Neural progenitor cell (in vitro differentiated cells): ENCODE results near the gene REXO5. TPM values are rescaled to one million over a fixed set of nuclear protein-coding genes. Genes with fewer than 3 reads are reported as not detected.
"Not testable (repeated sequence)": the region's sequence is repeated elsewhere in the genome, so short reads cannot be mapped to it uniquely, and the experiment has no call there.

ENCODE experiments used
- DNase-seq: peaks from one replicate; pipeline ENCODE4 v3.0.0-alpha.2; 2016; ENCODE audit warnings: low spot score
- H2AFZ ChIP-seq: fragments of 200-600 bp; sonication (generic); replicated peaks from 2 replicates; pipeline ENCODE4 v1.6.1; 2016; ENCODE audit warnings: antibody characterized with exemption
- H3F3A ChIP-seq: fragments of 200-600 bp; sonication (generic); 2 replicates; pipeline ENCODE4 v1.6.1; 2016; ENCODE audit warnings: antibody characterized with exemption, low read depth
- H3K27ac ChIP-seq: fragments of 200-600 bp; sonication (generic); 2 replicates; pipeline ENCODE4 v1.5.1; 2016; ENCODE audit warnings: mild to moderate bottlenecking
- H3K27me3 ChIP-seq: fragments of 200-600 bp; sonication (generic); 2 replicates; pipeline ENCODE4 v1.6.1; 2016; ENCODE audit warnings: mild to moderate bottlenecking, moderate library complexity
- H3K36me3 ChIP-seq: fragments of 200-600 bp; sonication (generic); 2 replicates; pipeline ENCODE4 v1.5.1; 2016
- H3K4me1 ChIP-seq: fragments of 200-600 bp; sonication (generic); 2 replicates; pipeline ENCODE4 v1.6.1; 2016; ENCODE audit warnings: mixed run types
- H3K4me2 ChIP-seq: fragments of 200-600 bp; sonication (generic); 2 replicates; pipeline ENCODE4 v1.6.1; 2016
- H3K4me3 ChIP-seq: fragments of 200-600 bp; sonication (generic); 2 replicates; pipeline ENCODE4 v1.5.1; 2016
- H3K79me2 ChIP-seq: fragments of 200-600 bp; sonication (generic); 2 replicates; pipeline ENCODE4 v1.6.1; 2016; ENCODE audit warnings: low read depth
- H3K9ac ChIP-seq: fragments of 200-600 bp; sonication (generic); 2 replicates; pipeline ENCODE4 v1.6.1; 2016
- H3K9me3 ChIP-seq: fragments of 200-600 bp; sonication (generic); 2 replicates; pipeline ENCODE4 v1.5.1; 2016; ENCODE audit warnings: low read depth
- H4K20me1 ChIP-seq: fragments of 200-600 bp; sonication (generic); 2 replicates; pipeline ENCODE4 v1.6.1; 2016; ENCODE audit warnings: low read depth
- H3K27ac Mint-ChIP-seq: 3 replicates; pipeline ENCODE4 v1.8.0; 2021; ENCODE audit warnings: mixed read lengths
- H3K27me3 Mint-ChIP-seq: 2 replicates; pipeline ENCODE4 v1.8.0; 2022; ENCODE audit warnings: low read depth, mild to moderate bottlenecking, inconsistent platforms, moderate library complexity, mixed read lengths; ENCODE audit not compliant: insufficient read depth
- H3K36me3 Mint-ChIP-seq: 3 replicates; pipeline ENCODE4 v1.8.0; 2021; ENCODE audit warnings: mixed read lengths
- H3K4me1 Mint-ChIP-seq: 3 replicates; pipeline ENCODE4 v1.8.0; 2021; ENCODE audit warnings: mixed read lengths
- H3K4me3 Mint-ChIP-seq: 3 replicates; pipeline ENCODE4 v1.8.0; 2021; ENCODE audit warnings: mild to moderate bottlenecking, moderate library complexity, mixed read lengths
- H3K9me3 Mint-ChIP-seq: 3 replicates; pipeline ENCODE4 v1.8.0; 2020; ENCODE audit warnings: mixed read lengths
- CTCF ChIP-seq: fragments of 200-600 bp; sonication (generic); IDR thresholded peaks from 2 replicates; pipeline ENCODE4 v1.5.1; 2017; ENCODE audit warnings: antibody characterized with exemption, mild to moderate bottlenecking
- EZH2 ChIP-seq: fragments of 200-600 bp; sonication (generic); IDR thresholded peaks from 2 replicates; pipeline ENCODE4 v1.6.1; 2017; ENCODE audit warnings: antibody characterized with exemption, mild to moderate bottlenecking, moderate library complexity
- EZH2phosphoT487 ChIP-seq: fragments of 200-600 bp; sonication (generic); IDR thresholded peaks from 2 replicates; pipeline ENCODE4 v1.6.1; 2017; ENCODE audit warnings: antibody characterized with exemption
- total RNA-seq: library from RNA; depleted of rRNA; stranded (reverse); fragments of >200 nt; gene quantifications from 2 replicates; pipeline ENCODE4 v1.2.3, GENCODE V29; 2015; ENCODE audit warnings: low replicate concordance

REXO5 gene
- total RNA-seq, 1 donor from 2014 or later = 13.1 TPM

GRCh38 chr16:20801278-20801677 is 5.0 kb upstream of the REXO5 start:
- Mint-ChIP-seq H3K36me3 (peaks cover 6% of the 10 kb centered on the region), H3K9me3 (no peaks in the 10 kb centered on the region), H3K4me1 (peaks cover 4% of the 10 kb centered on the region), H3K27ac (no peak overlapping the region), H3K4me3 (no peak overlapping the region), H3K27me3 (no peaks in the 10 kb centered on the region)
- Histone ChIP-seq H3K27me3 (no peaks in the 10 kb centered on the region), H3K36me3 (peaks cover 11% of the 10 kb centered on the region), H3K4me3 (no peak overlapping the region), H3K9me3 (no peaks in the 10 kb centered on the region), H2AFZ (no peak overlapping the region), H3K9ac (no peak overlapping the region), H3F3A (no peaks in the 10 kb centered on the region), H3K4me1 (peaks cover 4% of the 10 kb centered on the region), H3K27ac (no peak overlapping the region), H4K20me1 (no peaks in the 10 kb centered on the region), H3K4me2 (no peak overlapping the region), H3K79me2 (peaks cover 12% of the 10 kb centered on the region)
- TF ChIP-seq EZH2 (no peak), EZH2phosphoT487 (no peak), CTCF (no peak)
- DNase-seq = no peak

- H3K9ac ChIP-seq = no peak overlapping the region
- TF ChIP-seq CTCF (no peak), EZH2 (no peak)
- H4K20me1 ChIP-seq = no peaks in the 10 kb centered on the region
- no peaks in the 10 kb centered on the region for H3K9me3 Mint-ChIP-seq
- peaks cover 14% of the 10 kb centered on the region for H3F3A ChIP-seq
- no peak overlapping the region for H3K27ac ChIP-seq
- no peak overlapping the region for H2AFZ ChIP-seq
- H3K36me3 Mint-ChIP-seq = peaks cover 3% of the 10 kb centered on the region
- H3K79me2 ChIP-seq = peaks cover 18% of the 10 kb centered on the region
- no peaks in the 10 kb centered on the region for H3K27me3 ChIP-seq
- no peaks in the 10 kb centered on the region for H3K27me3 Mint-ChIP-seq
- DNase-seq = no peak
- H3K4me3 ChIP-seq = no peak overlapping the region
- no peaks in the 10 kb centered on the region for H3K9me3 ChIP-seq
- no peak overlapping the region for H3K4me3 Mint-ChIP-seq
- peaks cover 5% of the 10 kb centered on the region for H3K4me1 Mint-ChIP-seq
- H3K27ac Mint-ChIP-seq = no peak overlapping the region
- peaks cover 5% of the 10 kb centered on the region for H3K36me3 ChIP-seq
- no peak overlapping the region for H3K4me2 ChIP-seq
- peaks cover 9% of the 10 kb centered on the region for H3K4me1 ChIP-seq
Observed at GRCh38 chr16:20803192-20803560, 3.2 kb upstream of the REXO5 start.

GRCh38 chr16:20803561-20804214 is 2.6 kb upstream of the REXO5 start:
- no peaks in the 10 kb centered on the region for H3K27me3 ChIP-seq
- H3K4me2 ChIP-seq = no peak overlapping the region
- no peak for TF ChIP-seq EZH2phosphoT487
- TF ChIP-seq CTCF = no peak
- TF ChIP-seq EZH2 = no peak

GRCh38 chr16:20805684-20806167 is 601 bp upstream of the REXO5 start:
- Histone ChIP-seq H3K9ac (peak overlapping the region; percentile 40), H3K79me2 (peaks cover 18% of the 10 kb centered on the region), H2AFZ (peak overlapping the region; percentile 98), H3F3A (peaks cover 14% of the 10 kb centered on the region), H3K4me2 (peak overlapping the region; percentile 89), H3K4me3 (peak overlapping the region; percentile 78)
- Mint-ChIP-seq H3K27ac (peak overlapping the region; percentile 99), H3K4me3 (peak overlapping the region; percentile 98)
- H3K27ac ChIP-seq, H3K27me3 ChIP-seq, H3K9me3 Mint-ChIP-seq, H3K36me3 Mint-ChIP-seq, DNase-seq, H4K20me1 ChIP-seq, H3K9me3 ChIP-seq, H3K4me1 ChIP-seq, H3K4me1 Mint-ChIP-seq, H3K27me3 Mint-ChIP-seq, H3K36me3 ChIP-seq: not testable (repeated sequence)

More at GRCh38 chr16:20803561-20804214, 2.6 kb upstream of the REXO5 start:
- Histone ChIP-seq H2AFZ (no peak overlapping the region), H3K27ac (no peak overlapping the region), H4K20me1 (no peaks in the 10 kb centered on the region), H3K79me2 (peaks cover 18% of the 10 kb centered on the region), H3F3A (peaks cover 14% of the 10 kb centered on the region), H3K36me3 (peaks cover 5% of the 10 kb centered on the region), H3K4me3 (no peak overlapping the region), H3K9me3 (no peaks in the 10 kb centered on the region), H3K9ac (no peak overlapping the region), H3K4me1 (peaks cover 9% of the 10 kb centered on the region)
- DNase-seq = no peak
- Mint-ChIP-seq H3K4me3 (no peak overlapping the region), H3K9me3 (no peaks in the 10 kb centered on the region), H3K36me3 (peaks cover 5% of the 10 kb centered on the region), H3K27me3 (no peaks in the 10 kb centered on the region), H3K4me1 (peaks cover 7% of the 10 kb centered on the region), H3K27ac (no peak overlapping the region)
